Chondrocyte (in vitro differentiated cells): ENCODE measurements around the gene GAP43. TPM values are rescaled to one million over a fixed set of nuclear protein-coding genes. Genes with fewer than 3 reads are reported as not detected.

Experiments used
- DNase-seq: peaks from one replicate; pipeline ENCODE4 v3.0.0; 2021; ENCODE audit warnings: mixed read lengths, low spot score
- H3K27ac Mint-ChIP-seq: one replicate; pipeline ENCODE4 v1.8.0; 2021; ENCODE audit warnings: mild to moderate bottlenecking, moderate library complexity, mixed read lengths; ENCODE audit not compliant: unreplicated experiment
- H3K27me3 Mint-ChIP-seq: 2 replicates; pipeline ENCODE4 v1.8.0; 2021; ENCODE audit warnings: low read depth, mixed read lengths
- H3K36me3 Mint-ChIP-seq: 2 replicates; pipeline ENCODE4 v1.8.0; 2021; ENCODE audit warnings: low read depth, mixed read lengths
- H3K4me1 Mint-ChIP-seq: 2 replicates; pipeline ENCODE4 v1.8.0; 2021; ENCODE audit warnings: low read depth, mild to moderate bottlenecking, mixed read lengths
- H3K4me3 Mint-ChIP-seq: one replicate; pipeline ENCODE4 v1.8.0; 2021; ENCODE audit warnings: mild to moderate bottlenecking, moderate library complexity, mixed read lengths; ENCODE audit not compliant: unreplicated experiment
- H3K9me3 Mint-ChIP-seq: 2 replicates; pipeline ENCODE4 v1.8.0; 2021; ENCODE audit warnings: low read depth, mixed read lengths
- total RNA-seq: library from RNA; stranded (reverse); gene quantifications from 3 replicates; pipeline ENCODE4 v1.2.1, GENCODE V29; 2021
- TF ChIP-seq, protein P1 (sequence below): fragments of 200-600 bp; sonication (generic); IDR thresholded peaks from 2 replicates; pipeline ENCODE4 v1.5.0; 2021; ENCODE audit warnings: antibody characterized with exemption, mild to moderate bottlenecking, moderate library complexity

The GAP43 gene
- total RNA-seq, 1 donor from 2014 or later: 3.6 TPM

DNA sequence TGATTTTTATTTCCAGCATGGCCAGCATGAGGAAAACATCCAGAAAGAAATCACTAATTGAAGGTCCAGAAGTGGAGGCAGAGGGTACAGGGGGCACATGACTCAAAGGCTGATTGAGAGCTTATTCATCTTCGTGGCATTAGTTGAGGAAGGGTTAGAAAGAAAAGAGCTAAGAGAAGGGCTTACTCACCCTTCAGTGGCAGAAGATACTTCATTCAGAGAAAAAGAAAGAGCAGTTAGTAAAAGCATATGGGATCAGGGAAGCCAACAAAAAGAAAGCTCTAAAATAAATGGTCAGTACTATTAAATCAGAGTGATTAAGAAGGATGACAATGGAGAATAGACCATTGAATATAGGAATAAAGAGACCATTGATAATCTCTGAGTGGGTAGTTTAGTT, 25.2 kb downstream of the GAP43 start:
- Mint-ChIP-seq H3K4me1 (peaks cover 27% of the 10 kb centered on the region), H3K27me3 (no peaks in the 10 kb centered on the region), H3K36me3 (no peaks in the 10 kb centered on the region), H3K4me3 (no peak overlapping the region), H3K27ac (no peak overlapping the region), H3K9me3 (peaks cover 1% of the 10 kb centered on the region)
- DNase-seq: no peak
- TF ChIP-seq, protein P1, sequence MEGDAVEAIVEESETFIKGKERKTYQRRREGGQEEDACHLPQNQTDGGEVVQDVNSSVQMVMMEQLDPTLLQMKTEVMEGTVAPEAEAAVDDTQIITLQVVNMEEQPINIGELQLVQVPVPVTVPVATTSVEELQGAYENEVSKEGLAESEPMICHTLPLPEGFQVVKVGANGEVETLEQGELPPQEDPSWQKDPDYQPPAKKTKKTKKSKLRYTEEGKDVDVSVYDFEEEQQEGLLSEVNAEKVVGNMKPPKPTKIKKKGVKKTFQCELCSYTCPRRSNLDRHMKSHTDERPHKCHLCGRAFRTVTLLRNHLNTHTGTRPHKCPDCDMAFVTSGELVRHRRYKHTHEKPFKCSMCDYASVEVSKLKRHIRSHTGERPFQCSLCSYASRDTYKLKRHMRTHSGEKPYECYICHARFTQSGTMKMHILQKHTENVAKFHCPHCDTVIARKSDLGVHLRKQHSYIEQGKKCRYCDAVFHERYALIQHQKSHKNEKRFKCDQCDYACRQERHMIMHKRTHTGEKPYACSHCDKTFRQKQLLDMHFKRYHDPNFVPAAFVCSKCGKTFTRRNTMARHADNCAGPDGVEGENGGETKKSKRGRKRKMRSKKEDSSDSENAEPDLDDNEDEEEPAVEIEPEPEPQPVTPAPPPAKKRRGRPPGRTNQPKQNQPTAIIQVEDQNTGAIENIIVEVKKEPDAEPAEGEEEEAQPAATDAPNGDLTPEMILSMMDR: no peak

DNA sequence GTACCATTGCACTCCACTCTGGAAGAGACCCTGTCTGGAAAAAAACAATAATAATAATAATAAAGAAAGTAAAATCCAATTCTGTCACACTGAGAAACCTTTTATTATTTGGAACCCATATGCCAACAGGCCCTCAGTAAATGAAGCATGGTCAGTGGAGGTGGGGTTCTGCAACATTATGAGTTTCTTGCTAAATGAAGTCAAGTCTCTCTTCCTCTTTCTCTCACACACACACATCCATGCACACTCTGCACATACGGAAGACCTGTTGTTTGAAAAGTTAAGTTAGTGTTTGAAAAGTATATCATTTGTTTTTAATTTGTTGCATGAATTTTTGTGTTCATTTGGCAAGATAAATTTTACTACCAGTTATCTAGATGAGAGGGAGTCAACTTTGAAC, 27.8 kb downstream of the GAP43 start:
- TF ChIP-seq, protein P1: no peak
- Mint-ChIP-seq H3K4me1 (peaks cover 8% of the 10 kb centered on the region), H3K27ac (no peak overlapping the region), H3K4me3 (no peak overlapping the region), H3K36me3 (no peaks in the 10 kb centered on the region), H3K9me3 (no peaks in the 10 kb centered on the region), H3K27me3 (no peaks in the 10 kb centered on the region)
- DNase-seq: no peak

DNA sequence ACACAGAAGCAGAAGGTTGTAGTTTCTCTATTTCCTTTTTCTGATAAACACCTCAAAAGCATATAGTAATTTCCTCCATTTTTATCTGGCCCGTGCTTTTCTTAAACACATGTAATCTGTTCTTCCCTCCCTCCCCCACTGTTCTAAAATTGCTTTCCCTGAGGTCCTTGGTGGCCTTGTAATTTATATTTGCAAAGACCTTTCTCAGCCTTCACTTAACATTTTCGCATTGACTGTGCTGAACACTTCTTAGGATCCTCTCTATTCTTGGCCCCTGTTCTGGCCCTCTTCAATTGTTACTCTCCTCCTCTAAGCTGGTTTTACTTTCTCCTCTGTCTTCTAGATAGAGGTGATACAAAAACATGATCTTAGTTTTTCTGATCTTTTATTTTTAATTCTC, 28.3 kb downstream of the GAP43 start:
- no peak for DNase-seq
- no peaks in the 10 kb centered on the region for H3K36me3 Mint-ChIP-seq
- H3K9me3 Mint-ChIP-seq: no peaks in the 10 kb centered on the region
- no peak overlapping the region for H3K4me3 Mint-ChIP-seq
- H3K4me1 Mint-ChIP-seq: peaks cover 4% of the 10 kb centered on the region
- H3K27ac Mint-ChIP-seq: no peak overlapping the region
- H3K27me3 Mint-ChIP-seq: no peaks in the 10 kb centered on the region
- TF ChIP-seq, protein P1: no peak

DNA sequence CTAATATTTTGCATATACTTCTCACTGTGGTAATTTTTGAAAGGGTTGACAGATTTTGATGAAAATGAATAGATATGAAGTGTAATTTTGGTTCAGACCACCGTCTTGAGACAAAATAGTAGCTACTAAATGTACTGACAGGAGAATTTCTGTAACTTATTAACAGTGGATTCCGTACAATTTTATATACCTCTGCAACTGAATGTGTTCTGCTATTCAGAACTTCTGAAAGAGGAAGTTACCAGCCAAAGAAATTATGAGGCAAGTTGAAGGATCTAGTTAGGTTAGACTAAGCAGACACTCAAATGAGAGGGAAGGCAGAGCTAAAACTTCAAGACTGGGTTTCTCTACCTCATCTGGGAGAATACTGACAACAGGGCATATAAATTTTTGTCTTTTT, 29.4 kb downstream of the GAP43 start:
- H3K27ac Mint-ChIP-seq: no peak overlapping the region
- H3K27me3 Mint-ChIP-seq: no peaks in the 10 kb centered on the region
- DNase-seq: no peak
- H3K9me3 Mint-ChIP-seq: no peaks in the 10 kb centered on the region
- no peaks in the 10 kb centered on the region for H3K36me3 Mint-ChIP-seq
- peaks cover 12% of the 10 kb centered on the region for H3K4me1 Mint-ChIP-seq
- TF ChIP-seq, protein P1: no peak
- no peak overlapping the region for H3K4me3 Mint-ChIP-seq

DNA sequence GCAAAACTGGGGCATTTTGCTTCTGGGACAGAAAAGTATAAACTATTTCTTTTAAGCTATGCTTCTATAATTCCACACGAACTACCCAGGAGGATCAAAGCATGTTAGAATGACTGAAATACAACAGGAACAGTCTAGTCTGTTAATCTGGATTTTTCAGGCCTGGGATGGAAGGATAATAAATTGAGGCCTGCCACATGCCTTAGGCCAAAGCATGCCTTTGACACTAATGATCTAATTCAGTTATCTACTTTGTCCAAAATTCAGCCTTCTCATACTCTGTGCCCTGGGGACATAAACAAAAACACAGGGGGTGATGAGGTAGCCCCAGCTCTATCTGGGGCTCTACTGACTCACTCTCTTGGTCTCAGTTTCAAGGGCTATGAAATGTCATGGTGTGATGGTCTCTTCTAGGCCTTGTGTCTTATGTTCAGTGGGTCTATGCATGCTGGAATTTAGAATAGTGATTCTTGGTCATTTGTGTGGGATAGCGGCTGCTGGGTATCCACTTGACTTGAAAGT, 32.5 kb downstream of the GAP43 start:
- TF ChIP-seq, protein P1: no peak
- Mint-ChIP-seq H3K36me3 (no peaks in the 10 kb centered on the region), H3K27ac (no peak overlapping the region), H3K9me3 (no peaks in the 10 kb centered on the region), H3K27me3 (no peaks in the 10 kb centered on the region), H3K4me3 (no peak overlapping the region), H3K4me1 (peaks cover 35% of the 10 kb centered on the region)
- no peak for DNase-seq
